HG02981 (cell line): ENCODE measurements around the gene MXRA8.
A peak's percentile ranks its signal among the peaks of the same experiment; 100 is the strongest.
"Not testable (repeated sequence)": the region's sequence is repeated elsewhere in the genome, so short reads cannot be mapped to it uniquely, and the experiment has no call there.

Experiments used
- ATAC-seq: cut with Tn5 transposase; IDR thresholded peaks from one replicate; pipeline ENCODE4 v1.9.1; 2021; ENCODE audit warnings: mild to moderate bottlenecking, moderate library complexity; ENCODE audit not compliant: unreplicated experiment

MXRA8 gene

GRCh38 chr1:1324524-1325287 lies 33.6 kb downstream of the MXRA8 start, which contains the start of the genes CPTP and INTS11:
CPTP (plus strand) TSS chr1:1324802; CDS start chr1:1326911, 2,109 bp downstream.
INTS11 (minus strand) TSS chr1:1324660; CDS start chr1:1324608, 52 bp downstream.
- ATAC-seq: peak; percentile 70

GRCh38 chr1:1324084-1324523 lies 34.3 kb downstream of the MXRA8 start:
- ATAC-seq: peak; percentile 17

- no peak for ATAC-seq
These were observed 35.4 kb downstream of the MXRA8 start for GRCh38 chr1:1322952-1323351.

GRCh38 chr1:1322418-1322817 lies 35.9 kb downstream of the MXRA8 start:
- no peak for ATAC-seq

GRCh38 chr1:1321477-1321876 lies 36.9 kb downstream of the MXRA8 start:
- no peak for ATAC-seq

- ATAC-seq: no peak
These were observed 37.5 kb downstream of the MXRA8 start for GRCh38 chr1:1320666-1321448.

- ATAC-seq: no peak
These were observed 38.8 kb downstream of the MXRA8 start for GRCh38 chr1:1319646-1319941.

GRCh38 chr1:1318777-1319645 lies 39.3 kb downstream of the MXRA8 start:
- ATAC-seq: no peak

- ATAC-seq: no peak
These were observed 40.2 kb downstream of the MXRA8 start for GRCh38 chr1:1318131-1318652.

- no peak for ATAC-seq
These were observed 40.9 kb downstream of the MXRA8 start for GRCh38 chr1:1317420-1317819.

GRCh38 chr1:1316199-1316598 lies 42.2 kb downstream of the MXRA8 start:
- not testable (repeated sequence) for ATAC-seq

- ATAC-seq: no peak
These were observed 42.9 kb downstream of the MXRA8 start for GRCh38 chr1:1315435-1315954.

GRCh38 chr1:1314678-1315335 lies 43.5 kb downstream of the MXRA8 start:
- no peak for ATAC-seq

- ATAC-seq: no peak
These were observed 44.1 kb downstream of the MXRA8 start for GRCh38 chr1:1314237-1314586.

GRCh38 chr1:1313500-1314236 lies 44.7 kb downstream of the MXRA8 start:
- ATAC-seq: no peak

- ATAC-seq: no peak
These were observed 45.7 kb downstream of the MXRA8 start for GRCh38 chr1:1312450-1313314.

GRCh38 chr1:1311107-1312104 lies 46.9 kb downstream of the MXRA8 start:
- no peak for ATAC-seq
